ENCODE data around the gene ZFP36.

Gene ZFP36

DNA sequence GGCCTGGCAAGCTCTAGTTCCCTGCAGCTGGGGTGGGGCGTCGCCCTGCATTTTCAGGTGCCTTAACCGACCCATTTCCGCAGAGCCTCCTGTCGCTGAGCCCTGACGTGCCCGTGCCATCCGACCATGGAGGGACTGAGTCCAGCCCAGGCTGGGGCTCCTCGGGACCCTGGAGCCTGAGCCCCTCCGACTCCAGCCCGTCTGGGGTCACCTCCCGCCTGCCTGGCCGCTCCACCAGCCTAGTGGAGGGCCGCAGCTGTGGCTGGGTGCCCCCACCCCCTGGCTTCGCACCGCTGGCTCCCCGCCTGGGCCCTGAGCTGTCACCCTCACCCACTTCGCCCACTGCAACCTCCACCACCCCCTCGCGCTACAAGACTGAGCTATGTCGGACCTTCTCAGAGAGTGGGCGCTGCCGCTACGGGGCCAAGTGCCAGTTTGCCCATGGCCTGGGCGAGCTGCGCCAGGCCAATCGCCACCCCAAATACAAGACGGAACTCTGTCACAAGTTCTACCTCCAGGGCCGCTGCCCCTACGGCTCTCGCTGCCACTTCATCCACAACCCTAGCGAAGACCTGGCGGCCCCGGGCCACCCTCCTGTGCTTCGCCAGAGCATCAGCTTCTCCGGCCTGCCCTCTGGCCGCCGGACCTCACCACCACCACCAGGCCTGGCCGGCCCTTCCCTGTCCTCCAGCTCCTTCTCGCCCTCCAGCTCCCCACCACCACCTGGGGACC, 1.2 kb downstream of the ZFP36 start:
- H3K27ac Mint-ChIP-seq = peak overlapping the region; percentile 98
- peak overlapping the region; percentile 96 for H3K4me3 Mint-ChIP-seq
- no peaks in the 10 kb centered on the region for H3K9me3 Mint-ChIP-seq
- peaks cover 44% of the 10 kb centered on the region for H3K4me1 Mint-ChIP-seq (ENCODE audit: low read depth)
- no peaks in the 10 kb centered on the region for H3K27me3 Mint-ChIP-seq (ENCODE audit: low read depth)
- peaks cover 24% of the 10 kb centered on the region for H3K36me3 Mint-ChIP-seq (ENCODE audit: low read depth)

DNA sequence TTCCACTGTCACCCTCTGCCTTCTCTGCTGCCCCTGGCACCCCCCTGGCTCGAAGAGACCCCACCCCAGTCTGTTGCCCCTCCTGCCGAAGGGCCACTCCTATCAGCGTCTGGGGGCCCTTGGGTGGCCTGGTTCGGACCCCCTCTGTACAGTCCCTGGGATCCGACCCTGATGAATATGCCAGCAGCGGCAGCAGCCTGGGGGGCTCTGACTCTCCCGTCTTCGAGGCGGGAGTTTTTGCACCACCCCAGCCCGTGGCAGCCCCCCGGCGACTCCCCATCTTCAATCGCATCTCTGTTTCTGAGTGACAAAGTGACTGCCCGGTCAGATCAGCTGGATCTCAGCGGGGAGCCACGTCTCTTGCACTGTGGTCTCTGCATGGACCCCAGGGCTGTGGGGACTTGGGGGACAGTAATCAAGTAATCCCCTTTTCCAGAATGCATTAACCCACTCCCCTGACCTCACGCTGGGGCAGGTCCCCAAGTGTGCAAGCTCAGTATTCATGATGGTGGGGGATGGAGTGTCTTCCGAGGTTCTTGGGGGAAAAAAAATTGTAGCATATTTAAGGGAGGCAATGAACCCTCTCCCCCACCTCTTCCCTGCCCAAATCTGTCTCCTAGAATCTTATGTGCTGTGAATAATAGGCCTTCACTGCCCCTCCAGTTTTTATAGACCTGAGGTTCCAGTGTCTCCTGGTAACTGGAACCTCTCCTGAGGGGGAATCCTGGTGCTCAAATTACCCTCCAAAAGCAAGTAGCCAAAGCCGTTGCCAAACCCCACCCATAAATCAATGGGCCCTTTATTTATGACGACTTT, 2.0 kb downstream of the ZFP36 start:
- no peaks in the 10 kb centered on the region for H3K27me3 Mint-ChIP-seq (ENCODE audit: low read depth)
- H3K4me1 Mint-ChIP-seq (ENCODE audit: low read depth) = peaks cover 44% of the 10 kb centered on the region
- H3K9me3 Mint-ChIP-seq = no peaks in the 10 kb centered on the region

GRCh38 chr19:39409208-39410016, 2.8 kb downstream of the ZFP36 start:
- no peaks in the 10 kb centered on the region for H3K9me3 Mint-ChIP-seq
- H3K27ac Mint-ChIP-seq = peak overlapping the region; percentile 98
- H3K4me1 Mint-ChIP-seq (ENCODE audit: low read depth) = peaks cover 47% of the 10 kb centered on the region
- H3K4me3 Mint-ChIP-seq = peak overlapping the region; percentile 96
- no peaks in the 10 kb centered on the region for H3K27me3 Mint-ChIP-seq (ENCODE audit: low read depth)
- H3K36me3 Mint-ChIP-seq (ENCODE audit: low read depth) = peaks cover 24% of the 10 kb centered on the region

More for the DNA sequence above, 2.0 kb downstream of the ZFP36 start:
- H3K4me3 Mint-ChIP-seq = peak overlapping the region; percentile 96
- peak overlapping the region; percentile 98 for H3K27ac Mint-ChIP-seq
- peaks cover 24% of the 10 kb centered on the region for H3K36me3 Mint-ChIP-seq (ENCODE audit: low read depth)

DNA sequence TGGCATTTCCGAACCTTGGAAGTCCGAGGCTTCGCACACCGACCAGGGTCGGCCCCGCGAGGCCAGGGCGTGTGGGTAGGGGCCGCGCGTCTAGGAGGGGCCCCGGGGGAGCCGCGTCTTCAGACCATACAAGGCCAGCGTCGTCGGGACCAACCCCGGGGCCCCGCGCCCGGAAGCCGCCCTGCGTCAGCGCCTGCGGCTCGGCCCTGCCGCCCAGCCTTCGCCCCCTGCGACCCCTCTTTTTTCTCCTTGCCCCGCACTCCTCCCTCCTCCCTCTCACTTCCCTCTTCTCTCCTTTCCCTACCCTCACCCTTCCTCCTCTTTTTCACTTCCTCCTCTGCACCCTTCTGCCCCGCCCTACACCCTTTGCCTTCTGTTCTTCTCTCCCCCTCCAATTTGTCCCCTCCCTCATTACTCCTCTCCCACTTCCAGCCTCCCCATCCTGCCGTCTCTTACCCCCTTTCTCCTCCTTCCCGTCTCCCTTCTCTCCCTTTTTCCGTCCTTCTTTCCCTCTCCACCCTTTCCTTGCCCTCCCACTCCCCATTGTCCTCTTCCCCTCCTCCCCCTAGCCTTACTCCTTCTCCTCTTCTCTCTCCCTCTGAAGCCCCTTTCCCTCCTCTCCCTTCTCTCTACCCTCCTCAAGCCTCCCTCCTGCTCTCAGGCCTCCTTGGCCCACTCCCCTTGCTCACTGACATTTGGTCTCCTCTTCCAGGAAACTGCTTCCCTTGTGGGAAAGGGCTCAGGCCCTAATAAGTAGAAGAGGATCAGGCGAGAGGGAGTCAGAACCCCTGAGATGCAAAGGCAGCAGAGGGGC, 3.6 kb downstream of the ZFP36 start:
- H3K27ac Mint-ChIP-seq = peak overlapping the region; percentile 96
- H3K36me3 Mint-ChIP-seq (ENCODE audit: low read depth) = peaks cover 24% of the 10 kb centered on the region
- peak overlapping the region; percentile 78 for H3K4me3 Mint-ChIP-seq
- H3K27me3 Mint-ChIP-seq (ENCODE audit: low read depth) = no peaks in the 10 kb centered on the region
- peaks cover 46% of the 10 kb centered on the region for H3K4me1 Mint-ChIP-seq (ENCODE audit: low read depth)
- no peaks in the 10 kb centered on the region for H3K9me3 Mint-ChIP-seq

- Mint-ChIP-seq H3K9me3 (no peaks in the 10 kb centered on the region), H3K27me3 (ENCODE audit: low read depth) (no peaks in the 10 kb centered on the region), H3K27ac (peak overlapping the region; percentile 96), H3K4me1 (ENCODE audit: low read depth) (peaks cover 41% of the 10 kb centered on the region), H3K36me3 (ENCODE audit: low read depth) (peaks cover 24% of the 10 kb centered on the region), H3K4me3 (peak overlapping the region; percentile 78)
These were observed 4.1 kb downstream of the ZFP36 start for GRCh38 chr19:39410831-39411080.

DNA sequence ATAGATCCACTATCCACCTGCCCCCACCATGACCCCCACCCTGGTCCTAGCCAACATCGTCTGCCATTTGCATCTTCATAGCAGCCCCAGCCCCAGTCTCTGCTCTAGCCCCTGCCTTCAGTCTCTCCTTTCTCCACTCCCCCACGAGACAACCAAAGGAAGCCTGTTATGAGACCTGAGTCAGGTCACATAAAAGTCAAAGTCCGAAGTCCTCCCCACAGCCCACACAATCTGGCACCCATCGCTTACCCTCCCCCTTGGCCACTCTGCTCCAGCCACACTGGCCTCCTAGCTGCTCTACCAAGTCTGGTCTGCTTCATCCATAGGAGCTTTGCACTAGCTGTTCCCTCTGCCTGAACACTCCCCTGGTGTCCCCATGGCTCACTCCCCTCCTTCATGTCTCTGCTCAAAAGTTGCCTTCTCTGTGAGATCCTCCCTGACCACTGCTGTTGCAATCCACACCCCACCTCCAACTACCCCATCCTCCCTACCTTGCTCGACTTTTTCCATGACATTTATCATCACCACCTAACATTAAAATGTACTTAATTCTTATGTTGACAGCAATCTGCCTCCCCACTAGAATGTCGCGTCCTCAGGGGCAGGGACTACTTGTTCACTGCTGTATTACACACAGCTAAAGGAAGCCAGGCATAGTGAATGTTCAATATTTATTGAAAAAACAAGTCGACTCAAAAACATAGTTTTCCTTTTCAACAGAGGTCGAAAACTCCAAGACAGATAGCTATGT, 4.6 kb downstream of the ZFP36 start:
- Mint-ChIP-seq H3K27me3 (ENCODE audit: low read depth) (no peaks in the 10 kb centered on the region), H3K4me3 (peak overlapping the region; percentile 78), H3K9me3 (no peaks in the 10 kb centered on the region), H3K4me1 (ENCODE audit: low read depth) (peaks cover 37% of the 10 kb centered on the region), H3K36me3 (ENCODE audit: low read depth) (peaks cover 24% of the 10 kb centered on the region), H3K27ac (peak overlapping the region; percentile 96)

GRCh38 chr19:39411832-39412099, 5.1 kb downstream of the ZFP36 start:
- Mint-ChIP-seq H3K36me3 (ENCODE audit: low read depth) (peaks cover 24% of the 10 kb centered on the region), H3K27ac (peak overlapping the region; percentile 96), H3K4me3 (peak overlapping the region; percentile 78), H3K4me1 (ENCODE audit: low read depth) (peaks cover 36% of the 10 kb centered on the region), H3K9me3 (no peaks in the 10 kb centered on the region), H3K27me3 (ENCODE audit: low read depth) (no peaks in the 10 kb centered on the region)

DNA sequence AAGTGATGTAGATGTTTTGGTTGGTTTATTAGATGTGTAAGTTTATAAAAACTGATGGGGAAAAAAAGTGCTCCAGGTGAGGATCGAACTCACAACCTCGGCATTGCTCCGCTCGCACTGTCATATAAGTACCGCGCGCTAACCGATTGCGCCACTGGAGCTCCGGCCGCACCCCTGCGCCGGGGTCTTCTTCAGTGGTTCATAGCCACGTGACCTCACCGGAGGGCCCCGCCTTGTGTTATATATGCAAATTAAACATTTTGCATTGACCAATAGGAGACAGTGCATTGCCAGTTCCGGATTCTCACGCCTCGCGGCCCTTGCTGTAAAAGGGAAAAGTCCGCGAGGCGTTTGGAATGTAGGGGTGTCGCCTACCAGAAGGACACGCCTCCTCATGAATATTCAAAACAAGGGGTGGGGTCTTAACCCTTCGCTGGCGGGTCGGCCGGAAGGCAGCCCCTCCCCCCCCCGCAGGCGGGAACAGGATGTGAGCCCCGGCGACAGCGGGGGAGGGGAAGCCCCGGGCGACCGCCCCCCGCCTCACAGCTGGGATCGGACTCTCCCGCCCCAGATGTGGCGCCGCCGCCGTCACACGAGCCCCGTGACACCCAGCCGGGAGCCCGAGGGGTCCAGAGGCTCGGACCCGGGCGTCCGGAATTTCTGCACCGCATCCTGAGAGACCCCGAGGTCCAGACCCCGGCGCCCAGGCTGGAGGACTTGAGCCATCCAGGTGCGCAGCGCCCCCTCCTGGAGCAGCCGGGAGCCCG, 5.6 kb downstream of the ZFP36 start, which contains the start of gene PLEKHG2:
Gene PLEKHG2, plus strand, starts transcription at position 570 of the 767 bp plus-strand sequence. CDS start 1,418 bp downstream, outside the sequence.
- H3K27me3 Mint-ChIP-seq (ENCODE audit: low read depth) = no peaks in the 10 kb centered on the region
- H3K4me3 Mint-ChIP-seq = peak within 1 kb of the TSS; percentile 91
- H3K9me3 Mint-ChIP-seq = no peaks in the 10 kb centered on the region
- H3K4me1 Mint-ChIP-seq (ENCODE audit: low read depth) = peaks cover 36% of the 10 kb centered on the region
- peaks cover 22% of the 10 kb centered on the region for H3K36me3 Mint-ChIP-seq (ENCODE audit: low read depth)
- H3K27ac Mint-ChIP-seq = peak within 1 kb of the TSS; percentile 96

DNA sequence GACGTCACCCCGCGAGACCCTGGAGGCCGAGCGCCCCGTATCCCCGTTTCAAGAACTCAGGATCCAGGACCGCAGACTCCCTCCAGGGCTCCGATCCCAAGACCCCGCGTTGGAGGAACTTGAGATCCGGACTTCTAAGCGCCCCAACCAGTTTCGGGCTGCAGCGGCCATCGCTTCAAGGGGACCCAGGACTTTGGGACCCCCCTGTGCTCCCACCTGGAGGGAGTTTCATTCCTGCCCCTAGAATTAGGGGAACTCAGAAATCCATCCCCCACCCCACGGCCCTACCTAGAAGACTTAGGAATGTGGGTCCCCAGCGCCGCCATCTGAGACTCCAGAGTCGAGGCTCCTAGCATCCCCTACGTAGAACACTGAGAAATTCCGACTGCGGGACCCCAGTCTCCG, 6.2 kb downstream of the ZFP36 start:
- peaks cover 22% of the 10 kb centered on the region for H3K36me3 Mint-ChIP-seq (ENCODE audit: low read depth)

GRCh38 chr19:39413272-39413910, 6.7 kb downstream of the ZFP36 start:
- Mint-ChIP-seq H3K36me3 (ENCODE audit: low read depth) (peaks cover 17% of the 10 kb centered on the region), H3K4me1 (ENCODE audit: low read depth) (peaks cover 38% of the 10 kb centered on the region), H3K9me3 (no peaks in the 10 kb centered on the region), H3K27ac (peak overlapping the region; percentile 87), H3K4me3 (peak overlapping the region; percentile 91), H3K27me3 (ENCODE audit: low read depth) (no peaks in the 10 kb centered on the region)

More for the DNA sequence above, 6.2 kb downstream of the ZFP36 start:
- H3K27ac Mint-ChIP-seq = peak overlapping the region; percentile 69
- H3K27me3 Mint-ChIP-seq (ENCODE audit: low read depth) = no peaks in the 10 kb centered on the region
- no peaks in the 10 kb centered on the region for H3K9me3 Mint-ChIP-seq
- peaks cover 38% of the 10 kb centered on the region for H3K4me1 Mint-ChIP-seq (ENCODE audit: low read depth)
- peak overlapping the region; percentile 78 for H3K4me3 Mint-ChIP-seq

- H3K27ac Mint-ChIP-seq = peak overlapping the region; percentile 87
- H3K9me3 Mint-ChIP-seq = no peaks in the 10 kb centered on the region
- H3K4me1 Mint-ChIP-seq (ENCODE audit: low read depth) = peaks cover 33% of the 10 kb centered on the region
- H3K36me3 Mint-ChIP-seq (ENCODE audit: low read depth) = peaks cover 15% of the 10 kb centered on the region
- H3K4me3 Mint-ChIP-seq = peak overlapping the region; percentile 91
- no peaks in the 10 kb centered on the region for H3K27me3 Mint-ChIP-seq (ENCODE audit: low read depth)
These were observed 7.4 kb downstream of the ZFP36 start for GRCh38 chr19:39413911-39414608.
